ENCODE data around the gene ATP6V0E2.
"Not testable (repeated sequence)": the region's sequence is repeated elsewhere in the genome, so short reads cannot be mapped to it uniquely, and the experiment has no call there.

DNA sequence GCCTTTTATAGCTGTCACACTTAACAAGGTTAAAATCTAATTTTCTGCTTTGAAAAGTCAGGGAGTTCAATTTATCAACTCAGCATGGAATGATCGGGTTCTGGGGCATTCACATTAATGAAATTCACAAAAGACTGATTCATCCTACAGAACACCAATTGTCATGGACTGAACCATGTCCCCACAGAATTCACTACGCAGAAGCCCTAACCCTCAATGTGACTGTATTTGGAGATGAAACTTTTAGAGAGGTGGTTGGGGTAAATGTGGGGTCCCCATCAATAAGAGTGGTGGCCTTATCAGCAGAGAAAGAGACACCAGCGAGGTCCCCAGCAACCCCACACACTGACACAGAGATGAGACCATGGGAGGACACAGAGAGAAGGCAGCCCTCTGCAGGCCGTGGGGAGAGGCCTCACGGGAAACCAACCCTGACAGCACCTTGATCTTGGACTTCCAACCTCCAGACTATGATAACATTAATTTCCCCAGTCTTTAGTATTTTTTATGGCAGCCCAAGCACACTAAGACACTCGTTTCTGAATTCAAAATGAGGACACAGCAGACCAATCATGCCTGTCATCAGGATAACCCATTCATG, 34.1 kb downstream of the ATP6V0E2 start:
- not testable (repeated sequence) for TF ChIP-seq RFX5 (IDR thresholded peaks at IDR 0.05); POLR2A (IDR thresholded peaks at IDR 0.05; ENCODE audit: low read length); KDM1A (IDR thresholded peaks at IDR 0.05; ENCODE audit: low read depth); CHD4 (IDR thresholded peaks at IDR 0.05; ENCODE audit: borderline replicate concordance); MYC (IDR thresholded peaks at IDR 0.05; ENCODE audit: borderline replicate concordance, low read length); TFCP2L1 (CRISPR knock-in tag; IDR thresholded peaks at IDR 0.05); ESRRA (IDR thresholded peaks at IDR 0.05; ENCODE audit: borderline replicate concordance, low read length); JUNB (IDR thresholded peaks at IDR 0.05); RAD21 (conservative IDR thresholded peaks at IDR 0.05 in 1 of 2, IDR thresholded peaks at IDR 0.05 in 1 of 2); JUN (IDR thresholded peaks at IDR 0.05)
- TF ChIP-seq, protein P1, sequence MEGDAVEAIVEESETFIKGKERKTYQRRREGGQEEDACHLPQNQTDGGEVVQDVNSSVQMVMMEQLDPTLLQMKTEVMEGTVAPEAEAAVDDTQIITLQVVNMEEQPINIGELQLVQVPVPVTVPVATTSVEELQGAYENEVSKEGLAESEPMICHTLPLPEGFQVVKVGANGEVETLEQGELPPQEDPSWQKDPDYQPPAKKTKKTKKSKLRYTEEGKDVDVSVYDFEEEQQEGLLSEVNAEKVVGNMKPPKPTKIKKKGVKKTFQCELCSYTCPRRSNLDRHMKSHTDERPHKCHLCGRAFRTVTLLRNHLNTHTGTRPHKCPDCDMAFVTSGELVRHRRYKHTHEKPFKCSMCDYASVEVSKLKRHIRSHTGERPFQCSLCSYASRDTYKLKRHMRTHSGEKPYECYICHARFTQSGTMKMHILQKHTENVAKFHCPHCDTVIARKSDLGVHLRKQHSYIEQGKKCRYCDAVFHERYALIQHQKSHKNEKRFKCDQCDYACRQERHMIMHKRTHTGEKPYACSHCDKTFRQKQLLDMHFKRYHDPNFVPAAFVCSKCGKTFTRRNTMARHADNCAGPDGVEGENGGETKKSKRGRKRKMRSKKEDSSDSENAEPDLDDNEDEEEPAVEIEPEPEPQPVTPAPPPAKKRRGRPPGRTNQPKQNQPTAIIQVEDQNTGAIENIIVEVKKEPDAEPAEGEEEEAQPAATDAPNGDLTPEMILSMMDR (IDR thresholded peaks at IDR 0.05) = not testable (repeated sequence)
- TF ChIP-seq, protein P2, sequence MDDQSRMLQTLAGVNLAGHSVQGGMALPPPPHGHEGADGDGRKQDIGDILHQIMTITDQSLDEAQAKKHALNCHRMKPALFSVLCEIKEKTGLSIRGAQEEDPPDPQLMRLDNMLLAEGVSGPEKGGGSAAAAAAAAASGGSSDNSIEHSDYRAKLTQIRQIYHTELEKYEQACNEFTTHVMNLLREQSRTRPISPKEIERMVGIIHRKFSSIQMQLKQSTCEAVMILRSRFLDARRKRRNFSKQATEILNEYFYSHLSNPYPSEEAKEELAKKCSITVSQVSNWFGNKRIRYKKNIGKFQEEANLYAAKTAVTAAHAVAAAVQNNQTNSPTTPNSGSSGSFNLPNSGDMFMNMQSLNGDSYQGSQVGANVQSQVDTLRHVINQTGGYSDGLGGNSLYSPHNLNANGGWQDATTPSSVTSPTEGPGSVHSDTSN (IDR thresholded peaks at IDR 0.05) = not testable (repeated sequence)
- TF ChIP-seq, protein P3, sequence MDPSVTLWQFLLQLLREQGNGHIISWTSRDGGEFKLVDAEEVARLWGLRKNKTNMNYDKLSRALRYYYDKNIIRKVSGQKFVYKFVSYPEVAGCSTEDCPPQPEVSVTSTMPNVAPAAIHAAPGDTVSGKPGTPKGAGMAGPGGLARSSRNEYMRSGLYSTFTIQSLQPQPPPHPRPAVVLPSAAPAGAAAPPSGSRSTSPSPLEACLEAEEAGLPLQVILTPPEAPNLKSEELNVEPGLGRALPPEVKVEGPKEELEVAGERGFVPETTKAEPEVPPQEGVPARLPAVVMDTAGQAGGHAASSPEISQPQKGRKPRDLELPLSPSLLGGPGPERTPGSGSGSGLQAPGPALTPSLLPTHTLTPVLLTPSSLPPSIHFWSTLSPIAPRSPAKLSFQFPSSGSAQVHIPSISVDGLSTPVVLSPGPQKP (IDR thresholded peaks at IDR 0.05; ENCODE audit: low read depth, low read length) = not testable (repeated sequence)
